Large intestine (tissue), 3 donors: ENCODE measurements around the gene GFY. TPM values are rescaled to one million over a fixed set of nuclear protein-coding genes. Genes with fewer than 3 reads are reported as not detected.
"Not testable (repeated sequence)": the region's sequence is repeated elsewhere in the genome, so short reads cannot be mapped to it uniquely, and the experiment has no call there.

Experiments used
- DNase-seq, 2 donors: peaks; one replicate each; pipeline versions ENCODE4 v3.0.0 to v3.0.0-alpha.2; 2013
- H3K27ac ChIP-seq: one replicate; pipeline ENCODE4 v1.5.1; 2013; ENCODE audit warnings: low read length
- H3K27me3 ChIP-seq: 2 replicates; pipeline ENCODE4 v1.6.1; 2013; ENCODE audit warnings: low read length; ENCODE audit not compliant: control insufficient read depth, insufficient read depth
- H3K36me3 ChIP-seq: 2 replicates; pipeline ENCODE4 v1.6.1; 2013; ENCODE audit warnings: low read length; ENCODE audit not compliant: control insufficient read depth, insufficient read depth
- H3K4me1 ChIP-seq: one replicate; pipeline ENCODE4 v1.6.1; 2013; ENCODE audit warnings: low read length; ENCODE audit not compliant: control insufficient read depth, insufficient read depth
- H3K4me3 ChIP-seq: one replicate; pipeline ENCODE4 v1.5.1; 2013; ENCODE audit warnings: low read length
- H3K9me3 ChIP-seq: one replicate; pipeline ENCODE4 v1.6.1; 2013; ENCODE audit warnings: mild to moderate bottlenecking, low read depth, low read length, moderate library complexity; ENCODE audit not compliant: control insufficient read depth
- WGBS: methylation state at CpG from one replicate; pipeline ENCODE4 v1.1.5; 2013; ENCODE audit warnings: low lambda C conversion rate; ENCODE audit not compliant: insufficient coverage; 5-methylcytosine and 5-hydroxymethylcytosine counted together
- polyA plus RNA-seq: library from polyadenylated mRNA; unstranded; fragments of 120-200 nt; gene quantifications from one replicate; pipeline ENCODE4 v1.2.1, GENCODE V29; 2013

The GFY gene
- polyA plus RNA-seq, 1 donor = not detected

DNA sequence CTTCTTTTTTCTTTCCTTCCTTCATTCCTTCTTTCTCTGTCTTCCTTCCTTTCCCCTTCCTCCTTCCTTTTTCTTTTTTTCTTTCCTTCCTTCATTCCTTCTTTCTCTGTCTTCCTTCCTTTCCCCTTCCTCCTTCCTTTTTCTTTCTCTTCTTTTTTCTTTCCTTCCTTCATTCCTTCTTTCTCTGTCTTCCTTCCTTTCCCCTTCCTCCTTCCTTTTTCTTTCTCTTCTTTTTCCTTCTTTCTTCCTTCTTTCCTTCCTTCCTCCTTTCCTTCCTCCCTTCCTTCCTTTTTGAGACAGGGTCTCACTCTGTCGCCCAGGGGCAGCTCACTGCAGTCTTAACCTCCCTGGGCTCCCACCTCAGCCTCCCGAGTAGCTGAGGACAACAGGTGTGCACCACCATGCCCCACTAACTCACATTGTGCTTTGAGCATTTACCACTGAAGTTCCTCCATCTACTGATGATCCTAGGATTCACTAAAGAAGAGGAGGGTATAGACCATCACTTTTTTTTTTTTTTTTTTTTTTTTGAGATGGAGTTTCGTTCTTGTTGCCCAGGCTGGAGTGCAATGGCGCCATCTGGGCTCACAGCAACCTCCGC, 19.0 kb downstream of the GFY start:
- peaks cover 34% of the 10 kb centered on the region for H3K27me3 ChIP-seq
- H3K4me1 ChIP-seq, DNase-seq, H3K27ac ChIP-seq, H3K4me3 ChIP-seq, H3K9me3 ChIP-seq: not testable (repeated sequence)
- peaks cover 18% of the 10 kb centered on the region for H3K36me3 ChIP-seq
- WGBS = 29% methylated on average over 1 of the region's 5 CpGs

DNA sequence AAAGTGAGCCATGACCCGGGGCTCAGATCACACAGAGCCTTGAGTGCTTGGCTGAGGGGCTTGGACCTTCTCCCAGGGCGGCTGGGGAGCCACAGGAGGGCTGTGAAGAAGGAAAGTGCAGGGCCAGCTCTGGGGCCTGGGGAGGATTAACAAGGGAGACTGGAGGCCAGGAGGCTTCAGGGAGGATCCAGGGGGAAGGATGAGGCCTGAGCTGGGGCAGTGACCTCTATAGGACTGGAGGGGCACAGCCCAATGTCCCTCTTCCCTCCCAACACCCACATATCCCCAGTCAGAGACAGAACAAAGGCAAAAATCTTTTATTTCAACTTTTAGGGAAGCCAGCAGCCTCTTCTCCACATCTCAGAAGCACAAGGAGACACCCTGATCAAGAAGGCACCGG, 20.8 kb downstream of the GFY start:
- Histone ChIP-seq H3K9me3 (no peaks in the 10 kb centered on the region), H3K36me3 (peaks cover 20% of the 10 kb centered on the region), H3K27ac (no peak overlapping the region), H3K27me3 (peaks cover 16% of the 10 kb centered on the region), H3K4me1 (peaks cover 2% of the 10 kb centered on the region), H3K4me3 (no peak overlapping the region)
- WGBS = no CpG with 5 or more reads among the region's 3 CpGs
- no peak for DNase-seq

DNA sequence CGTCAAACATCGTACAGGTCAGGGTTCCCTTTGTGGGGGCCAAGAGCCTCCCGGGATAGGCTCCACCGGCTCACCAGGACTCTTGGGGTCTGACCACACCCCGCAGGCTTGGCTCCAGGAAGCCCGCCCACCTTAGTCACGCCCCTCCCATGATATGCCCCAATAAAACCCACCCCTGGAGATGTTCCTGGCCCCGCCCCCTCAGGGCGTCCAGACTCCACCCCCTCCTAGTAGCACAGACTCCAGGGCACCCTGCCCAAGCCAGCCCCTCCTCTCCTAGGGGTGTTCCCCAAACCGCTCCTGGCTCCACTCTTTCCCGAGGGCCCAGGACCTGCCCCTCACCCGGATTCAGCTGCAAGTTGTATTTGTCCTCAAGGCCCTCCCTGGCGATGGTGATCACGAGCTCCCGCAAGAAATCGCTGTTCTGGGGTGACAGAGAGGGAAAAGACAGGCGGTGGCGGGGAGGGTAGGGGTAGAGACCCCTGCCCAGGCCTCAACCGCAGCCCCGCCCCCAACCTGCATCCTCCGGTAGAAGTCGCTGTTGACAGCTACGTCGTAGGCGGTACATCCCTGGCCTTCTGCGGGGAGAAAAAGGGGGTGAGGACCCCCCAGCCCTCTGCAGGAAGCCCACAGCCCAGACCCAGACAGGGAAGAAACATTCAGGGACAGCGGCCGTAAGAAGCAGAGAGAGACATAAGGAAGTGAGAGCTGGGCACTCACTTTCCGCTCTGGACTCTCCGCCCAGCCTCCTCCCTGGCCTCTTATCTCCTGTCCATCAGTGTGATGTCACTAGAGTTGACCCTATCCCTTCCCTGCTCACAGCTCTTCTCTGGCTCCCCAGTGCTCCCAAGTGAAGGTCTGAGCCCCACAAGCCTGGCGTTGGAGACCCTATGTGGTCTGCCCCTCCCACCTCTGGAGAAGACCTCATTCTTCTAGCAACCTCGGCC, 22.6 kb downstream of the GFY start:
- no peak for DNase-seq
- Histone ChIP-seq H3K9me3 (no peaks in the 10 kb centered on the region), H3K27ac (no peak overlapping the region), H3K36me3 (peaks cover 20% of the 10 kb centered on the region), H3K4me3 (no peak overlapping the region), H3K4me1 (peaks cover 3% of the 10 kb centered on the region), H3K27me3 (peaks cover 2% of the 10 kb centered on the region)
- WGBS = 67% methylated on average over 1 of the region's 32 CpGs

DNA sequence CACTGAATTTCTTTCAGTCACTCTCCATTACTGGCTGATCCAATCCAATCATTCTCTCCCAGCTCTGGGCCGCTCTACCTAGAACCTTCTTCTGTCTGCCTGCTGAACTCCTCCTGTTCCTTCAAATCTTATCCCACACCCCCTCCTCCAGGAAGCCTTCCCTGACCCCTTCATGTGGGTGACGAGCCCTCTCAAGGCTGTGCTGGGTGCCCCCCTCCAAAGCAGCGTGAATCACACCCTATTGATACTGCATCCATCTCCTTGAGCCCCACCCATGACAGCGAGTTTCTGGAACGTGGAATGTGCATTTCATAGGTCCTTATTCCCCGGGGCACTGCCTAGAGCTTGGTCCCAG, 23.2 kb downstream of the GFY start:
- H3K4me1 ChIP-seq = peaks cover 4% of the 10 kb centered on the region
- H3K27ac ChIP-seq = no peak overlapping the region
- no peak for DNase-seq
- H3K36me3 ChIP-seq = peaks cover 20% of the 10 kb centered on the region
- H3K9me3 ChIP-seq = peaks cover 2% of the 10 kb centered on the region
- no peaks in the 10 kb centered on the region for H3K27me3 ChIP-seq
- no peak overlapping the region for H3K4me3 ChIP-seq
- WGBS = 100% methylated on average over 1 of the region's 6 CpGs

DNA sequence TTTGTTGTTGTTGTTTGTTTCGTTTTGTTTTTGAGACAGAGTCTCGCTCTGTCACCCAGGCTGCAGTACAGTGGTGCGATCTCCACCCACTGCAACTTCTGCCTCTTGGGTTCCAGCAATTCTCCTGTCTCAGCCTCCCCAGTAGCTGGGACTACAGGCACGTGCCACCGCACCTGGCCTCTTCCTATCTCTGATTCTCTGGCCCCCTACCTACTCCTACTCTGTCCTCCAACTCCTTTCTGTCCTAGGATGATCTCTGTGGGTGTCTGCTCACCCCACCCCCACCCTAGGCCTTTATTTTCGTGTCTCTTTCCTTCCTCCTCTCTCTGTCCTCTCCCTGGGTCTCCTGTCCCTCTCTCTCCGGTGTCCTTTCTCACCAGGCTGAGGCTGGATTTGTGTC, 25.2 kb downstream of the GFY start:
- Histone ChIP-seq H3K27me3 (no peaks in the 10 kb centered on the region), H3K9me3 (peaks cover 2% of the 10 kb centered on the region), H3K4me3 (peak overlapping the region; percentile 95), H3K27ac (no peak overlapping the region), H3K36me3 (peaks cover 20% of the 10 kb centered on the region), H3K4me1 (peaks cover 9% of the 10 kb centered on the region)
- no CpG with 5 or more reads among the region's 7 CpGs for WGBS
- no peak for DNase-seq

DNA sequence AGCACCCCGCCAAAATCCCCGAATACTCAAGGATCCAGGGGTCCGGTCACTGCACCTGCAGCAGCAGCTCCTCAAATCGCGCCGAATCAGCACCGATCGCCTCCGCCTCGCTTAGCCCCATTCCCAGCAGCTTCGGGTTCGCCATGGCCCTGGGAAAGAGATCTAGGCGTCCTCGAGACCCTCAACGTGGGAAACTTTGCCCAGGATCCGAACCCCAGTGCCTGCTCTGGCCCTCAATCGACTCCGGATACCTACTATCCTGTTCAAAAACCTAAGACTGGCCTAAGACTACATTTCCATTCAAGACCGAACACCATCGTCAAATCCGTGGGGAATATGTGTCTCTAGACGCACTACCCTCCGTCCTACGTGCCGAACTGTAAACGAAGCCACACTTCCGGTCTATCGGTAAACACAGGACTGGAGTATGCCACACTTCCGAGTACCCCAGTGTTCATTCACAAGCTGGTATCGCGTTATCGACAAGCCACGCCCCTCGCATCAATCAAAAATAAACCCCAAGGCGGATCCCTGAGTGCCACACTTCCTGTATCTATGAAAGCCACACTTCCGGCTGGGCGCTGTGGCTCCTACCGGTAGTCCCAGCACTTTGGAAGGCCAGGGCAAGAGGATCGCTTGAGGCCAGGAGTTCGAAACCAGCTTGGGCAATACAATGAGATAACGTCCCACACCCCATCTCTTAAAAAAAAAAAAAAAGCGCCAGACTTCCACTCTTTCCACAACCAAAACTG, 26.4 kb downstream of the GFY start, which contains the start of gene PIH1D1:
PIH1D1 (minus strand) TSS at position 385 of the 752 bp plus-strand sequence; CDS start at position 145, 240 bp downstream.
- peak; percentile 98 to 99 for DNase-seq
- Histone ChIP-seq H3K4me1 (peaks cover 9% of the 10 kb centered on the region), H3K27me3 (no peaks in the 10 kb centered on the region), H3K9me3 (peaks cover 2% of the 10 kb centered on the region), H3K36me3 (peaks cover 18% of the 10 kb centered on the region), H3K4me3 (peak within 1 kb of the TSS; percentile 95), H3K27ac (peak within 1 kb of the TSS; percentile 88)
- no CpG with 5 or more reads among the region's 42 CpGs for WGBS

DNA sequence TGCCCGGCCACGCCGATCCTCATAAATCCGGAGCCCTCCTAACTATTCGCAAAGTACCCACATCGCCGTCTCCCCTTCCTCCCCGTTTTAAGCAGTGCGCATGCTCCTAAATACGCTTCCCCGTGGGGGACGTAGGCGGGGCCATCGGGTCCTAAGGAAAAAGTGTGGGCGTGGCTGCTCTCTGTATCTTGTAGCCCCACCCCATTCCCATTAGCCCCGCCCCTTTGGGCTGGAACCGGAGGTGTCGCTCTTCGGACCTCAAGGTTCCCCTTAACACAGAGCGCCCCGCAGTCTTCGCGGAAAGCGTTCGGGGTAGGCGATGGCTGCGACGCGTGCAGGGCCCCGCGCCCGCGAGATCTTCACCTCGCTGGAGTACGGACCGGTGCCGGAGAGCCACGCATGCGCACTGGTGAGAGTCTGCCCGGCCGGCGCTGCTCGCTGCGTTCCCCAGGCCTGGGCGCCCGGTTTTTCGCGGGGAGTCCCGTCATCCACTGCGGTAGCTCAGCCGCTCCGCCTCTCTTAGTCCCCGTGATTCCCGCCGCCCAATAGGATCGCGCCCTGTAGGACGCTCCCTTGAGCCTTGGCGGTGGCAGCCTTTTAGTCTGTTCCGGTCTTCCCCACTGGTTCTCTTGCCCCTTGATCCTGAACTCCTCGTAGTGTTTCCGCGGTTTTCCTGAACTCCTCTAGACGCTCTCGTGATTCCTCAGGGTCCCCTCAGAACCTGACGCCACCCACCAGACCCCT, 28.0 kb downstream of the GFY start, which contains the start of gene ALDH16A1:
ALDH16A1 (plus strand) TSS at position 213 of the 744 bp plus-strand sequence; CDS start at position 320, 107 bp downstream.
- Histone ChIP-seq H3K36me3 (peaks cover 8% of the 10 kb centered on the region), H3K9me3 (peaks cover 2% of the 10 kb centered on the region), H3K4me3 (peak within 1 kb of the TSS; percentile 66), H3K27me3 (no peaks in the 10 kb centered on the region), H3K27ac (peak within 1 kb of the TSS; percentile 88), H3K4me1 (peaks cover 9% of the 10 kb centered on the region)
- WGBS = no CpG with 5 or more reads among the region's 66 CpGs
- peak; percentile 98 to 99 for DNase-seq

DNA sequence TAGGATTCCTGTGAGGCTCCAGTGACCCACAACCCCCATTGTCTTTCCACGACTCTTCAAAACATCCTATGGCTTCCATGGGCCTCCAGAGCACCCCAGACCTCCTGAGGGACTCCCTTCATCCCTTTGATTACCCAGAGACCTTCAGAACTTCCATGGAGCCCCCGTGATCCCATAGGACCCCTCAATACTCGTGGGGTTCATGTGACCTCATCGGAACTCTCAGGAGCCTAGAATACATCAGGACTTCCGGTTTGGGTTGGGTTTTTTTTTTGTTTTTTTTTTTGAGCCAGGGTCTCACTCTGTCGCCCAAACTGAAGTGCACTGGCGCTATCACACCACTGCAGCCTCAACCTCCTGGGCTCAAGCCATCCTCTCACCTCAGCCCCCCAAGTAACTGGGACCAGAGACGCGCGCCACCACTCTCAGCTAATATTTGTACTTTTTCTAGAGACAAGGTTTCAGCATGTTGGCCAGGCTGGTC, 28.6 kb downstream of the GFY start:
- Histone ChIP-seq H3K36me3 (peaks cover 8% of the 10 kb centered on the region), H3K4me1 (peaks cover 9% of the 10 kb centered on the region), H3K9me3 (peaks cover 2% of the 10 kb centered on the region), H3K27ac (peak overlapping the region; percentile 88), H3K27me3 (no peaks in the 10 kb centered on the region), H3K4me3 (peak overlapping the region; percentile 66)
- no CpG with 5 or more reads among the region's 10 CpGs for WGBS
- no peak for DNase-seq

DNA sequence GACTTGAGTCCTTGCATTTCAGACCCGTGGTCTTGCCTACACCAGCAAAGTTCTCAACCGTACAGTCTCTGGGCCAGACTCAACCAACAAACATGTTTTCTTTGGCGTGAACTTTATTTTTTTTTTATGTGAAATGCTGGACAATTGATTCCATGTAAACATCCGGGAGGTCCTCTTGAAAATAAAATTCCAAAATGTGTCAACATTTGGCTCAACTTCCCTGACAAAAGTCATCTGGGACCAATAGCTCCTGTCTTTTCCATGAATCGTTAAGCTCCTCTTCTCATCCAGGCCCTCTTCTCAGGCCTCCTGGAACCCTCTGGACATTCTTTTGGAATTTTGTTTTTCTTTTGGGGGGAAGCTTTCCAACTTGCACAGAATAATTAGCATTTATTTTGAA, 30.6 kb downstream of the GFY start:
- peak; percentile 21 to 39 for DNase-seq
- H3K36me3 ChIP-seq = peaks cover 19% of the 10 kb centered on the region
- WGBS = 69% methylated on average over 2 of the region's 5 CpGs
- H3K27ac ChIP-seq = peak overlapping the region; percentile 25
- H3K27me3 ChIP-seq = no peaks in the 10 kb centered on the region
- H3K4me3 ChIP-seq = no peak overlapping the region
- peaks cover 2% of the 10 kb centered on the region for H3K9me3 ChIP-seq
- H3K4me1 ChIP-seq = peaks cover 9% of the 10 kb centered on the region
